ENCODE measurements around the gene FAM200A. TPM values are rescaled to one million over a fixed set of nuclear protein-coding genes. Genes with fewer than 3 reads are reported as not detected.
"Not testable (repeated sequence)": the region's sequence is repeated elsewhere in the genome, so short reads cannot be mapped to it uniquely, and the experiment has no call there.

The FAM200A gene
- total and polyA plus RNA-seq, 9 donors: 6.4 to 13.5 (median 8.9) TPM

GRCh38 chr7:99551334-99551733, 580 bp downstream of the FAM200A start:
- no peaks in the 10 kb centered on the region for H3K27me3 ChIP-seq
- intact Hi-C loops (cut with DNase I): loop anchor here in 2 of 4 donors (5.0 to 10.0 kb wide), 4 partner anchors 44 to 147 kb away; partner anchors contain the start of genes BUD31 (in 1 of the 2), PDAP1 (in 1 of the 2), ZKSCAN5 (in 1 of the 2) and ZNF394 (in 1 of the 2)
- no peak for TF ChIP-seq CTCF (IDR thresholded peaks at IDR 0.05)
- no peak for TF ChIP-seq EP300 (IDR thresholded peaks at IDR 0.05)
- TF ChIP-seq POLR2A (IDR thresholded peaks at IDR 0.05): no peak
- peaks cover 5% of the 10 kb centered on the region for H3K4me1 ChIP-seq (ENCODE audit: insufficient read depth)
- no peak for DNase-seq
- H3K9me3 ChIP-seq: peaks cover 0 to 5% of the 10 kb centered on the region in 2 donors
- no peaks in the 10 kb centered on the region for H3K36me3 ChIP-seq
- WGBS, 3 donors: 4 to 13% (median 7%) methylated on average over 15 of the region's 15 CpGs
- peak overlapping the region; percentile 74 for H3K4me3 ChIP-seq
- peak overlapping the region; percentile 67 to 88 for H3K27ac ChIP-seq

DNA sequence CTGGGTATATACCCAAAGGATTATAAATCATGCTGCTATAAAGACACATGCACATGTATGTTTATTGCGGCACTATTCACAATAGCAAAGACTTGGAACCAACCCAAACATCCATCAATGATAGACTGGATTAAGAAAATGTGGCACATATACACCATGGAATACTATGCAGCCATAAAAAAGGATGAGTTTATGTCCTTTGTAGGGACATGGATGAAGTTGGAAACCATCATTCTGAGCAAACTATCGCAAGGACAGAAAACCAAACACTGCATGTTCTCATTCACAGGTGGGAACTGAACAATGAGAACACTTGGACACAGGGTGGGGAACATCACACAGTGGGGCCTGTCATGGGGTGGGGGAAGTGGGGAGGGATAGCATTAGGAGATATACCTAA, 2.4 kb downstream of the FAM200A start:
- H3K36me3 ChIP-seq; H3K9me3 ChIP-seq; H3K4me3 ChIP-seq; H3K27me3 ChIP-seq; DNase-seq; H3K4me1 ChIP-seq (ENCODE audit: insufficient read depth); H3K27ac ChIP-seq; intact Hi-C loops (cut with DNase I): not testable (repeated sequence)
- 100% methylated on average over 1 to 2 of the region's 2 CpGs for WGBS, 3 donors

DNA sequence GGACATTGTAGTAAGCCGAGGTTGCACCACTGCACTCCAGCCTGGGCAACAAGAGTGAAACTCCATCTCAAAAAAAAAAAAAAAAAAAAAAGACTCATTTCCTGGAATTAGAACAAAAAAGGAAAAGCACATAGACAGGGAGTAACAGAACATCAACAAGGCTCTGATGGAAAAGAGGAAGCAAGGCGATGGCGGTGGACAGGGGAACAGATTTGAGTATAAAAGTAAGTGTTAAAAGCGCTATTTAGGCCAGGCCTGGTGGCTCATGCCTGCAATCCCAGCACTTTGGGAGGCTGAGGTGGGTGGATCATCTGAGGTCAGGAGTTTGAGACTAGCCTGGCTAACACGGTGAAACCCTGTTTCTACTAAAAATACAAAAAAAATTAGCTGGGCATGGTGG, 6.6 kb downstream of the FAM200A start:
- H3K9me3 ChIP-seq; H3K36me3 ChIP-seq; H3K27ac ChIP-seq; H3K27me3 ChIP-seq; H3K4me1 ChIP-seq (ENCODE audit: insufficient read depth); DNase-seq; H3K4me3 ChIP-seq; intact Hi-C loops (cut with DNase I): not testable (repeated sequence)
- 96 to 97% (median 97%) methylated on average over 5 of the region's 5 CpGs for whole genome bisulfite sequencing, 3 donors

DNA sequence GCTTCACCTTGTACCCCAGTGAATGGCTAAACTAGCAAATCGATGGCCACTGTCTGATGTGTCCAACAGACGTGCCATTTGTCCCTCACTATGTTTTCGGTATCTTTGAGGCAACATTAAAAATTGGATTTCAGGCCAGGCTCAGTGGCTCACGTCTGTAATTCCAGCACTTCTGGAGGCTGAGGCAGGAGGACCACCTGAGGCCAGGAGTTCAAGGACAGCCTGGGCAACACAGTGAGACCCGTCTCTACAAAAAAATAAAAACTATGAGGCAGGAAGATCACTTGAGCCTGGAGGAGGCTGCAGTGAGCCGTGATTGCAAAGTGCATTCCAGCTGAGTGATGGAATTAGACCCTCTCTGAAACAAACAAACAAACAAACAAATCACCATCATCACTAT, 8.0 kb downstream of the FAM200A start:
- intact Hi-C loops (cut with DNase I): no loop called here
- WGBS, 3 donors: 89 to 94% (median 94%) methylated on average over 6 of the region's 6 CpGs
- DNase-seq: no peak
- Histone ChIP-seq H3K4me1 (ENCODE audit: insufficient read depth) (no peaks in the 10 kb centered on the region), H3K27me3 (no peaks in the 10 kb centered on the region), H3K27ac (no peak overlapping the region), H3K4me3 (no peak overlapping the region), H3K9me3 (peaks cover 0 to 5% of the 10 kb centered on the region in 2 donors), H3K36me3 (no peaks in the 10 kb centered on the region)
- TF ChIP-seq CTCF (IDR thresholded peaks at IDR 0.05): no peak
- TF ChIP-seq EP300 (IDR thresholded peaks at IDR 0.05): no peak
- no peak for TF ChIP-seq POLR2A (IDR thresholded peaks at IDR 0.05)

DNA sequence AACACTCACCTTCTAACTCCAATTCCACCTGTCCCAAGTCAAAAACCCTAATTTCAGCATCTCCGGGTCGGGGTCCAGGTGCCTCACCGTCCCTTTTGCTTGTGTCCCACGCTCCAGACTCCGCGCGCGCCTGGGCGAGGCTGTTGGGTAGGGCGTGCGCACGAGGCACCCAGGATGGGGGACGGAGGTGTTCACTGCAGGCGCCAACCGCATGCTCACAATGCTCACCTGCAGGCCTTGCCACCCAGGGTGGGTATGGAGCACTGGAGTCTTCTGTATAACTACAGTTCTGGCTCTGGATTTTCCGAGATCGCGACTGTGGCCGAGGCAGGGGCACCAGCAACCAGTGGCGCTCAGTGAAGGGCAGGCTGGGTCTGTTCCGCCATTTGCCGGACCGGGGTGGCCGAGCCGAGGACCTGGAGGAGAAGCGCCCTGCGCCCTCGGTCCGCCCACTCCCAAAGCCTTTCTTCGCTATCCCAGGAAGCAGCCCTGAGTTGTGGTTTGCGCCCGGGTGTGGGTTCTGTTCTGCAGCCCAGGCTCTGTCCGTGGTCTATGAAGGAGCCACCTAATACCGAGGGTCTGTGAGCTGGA, 8.7 kb downstream of the FAM200A start:
- no peak for DNase-seq
- intact Hi-C loops (cut with DNase I): no loop called here
- TF ChIP-seq CTCF (IDR thresholded peaks at IDR 0.05) (no peak), EP300 (IDR thresholded peaks at IDR 0.05) (no peak), POLR2A (IDR thresholded peaks at IDR 0.05) (no peak)
- peaks cover 0 to 2% of the 10 kb centered on the region in 2 donors for H3K9me3 ChIP-seq
- no peak overlapping the region for H3K4me3 ChIP-seq
- H3K27me3 ChIP-seq: no peaks in the 10 kb centered on the region
- H3K36me3 ChIP-seq: no peaks in the 10 kb centered on the region
- no peak overlapping the region for H3K27ac ChIP-seq
- WGBS, 3 donors: 95 to 96% (median 95%) methylated on average over 34 of the region's 34 CpGs
- no peaks in the 10 kb centered on the region for H3K4me1 ChIP-seq (ENCODE audit: insufficient read depth)

All from ovary (tissue), 9 donors.